Measurements from ENCODE around the gene SLC22A15. TPM values are rescaled to one million over a fixed set of nuclear protein-coding genes. Genes with fewer than 3 reads are reported as not detected.

Gene SLC22A15
- total RNA-seq, 3 donors from 2014 or later (not counting 1 experiment from before 2014, with no cell fraction given), result 6.0 to 9.2 (median 6.3) TPM

GRCh38 chr1:115973154-115973553 lies 3.2 kb upstream of the SLC22A15 start:
- ATAC-seq (no peak), DNase-seq (no peak)
- H3K27me3 Mint-ChIP-seq (ENCODE audit: low read depth in 2 of 2), result peaks cover 8 to 10% of the 10 kb centered on the region in 2 donors
- Histone ChIP-seq H3K27me3 (ENCODE audit: control insufficient read depth, insufficient read depth, low read length) (no peaks in the 10 kb centered on the region), H3K4me1 (ENCODE audit: control insufficient read depth, insufficient read depth, low read length) (peaks cover 13% of the 10 kb centered on the region), H3K27ac (ENCODE audit: low read length) (no peak overlapping the region), H3K4me3 (ENCODE audit: low read length) (no peak overlapping the region), H3K9me3 (ENCODE audit: control insufficient read depth, insufficient read depth, low read length) (no peaks in the 10 kb centered on the region), H3K36me3 (ENCODE audit: control insufficient read depth, insufficient read depth, low read length) (no peaks in the 10 kb centered on the region)
- peaks cover 19 to 22% of the 10 kb centered on the region in 2 donors for H3K4me1 Mint-ChIP-seq
- H3K36me3 Mint-ChIP-seq, result no peaks in the 10 kb centered on the region
- no peak overlapping the region for H3K4me3 Mint-ChIP-seq
- no peak for TF ChIP-seq CTCF (IDR thresholded peaks at IDR 0.05)
- no peak overlapping the region for H3K27ac Mint-ChIP-seq
- H3K9me3 Mint-ChIP-seq, result no peaks in the 10 kb centered on the region
- no CpG with 5 or more reads among the region's 1 CpG for WGBS (ENCODE audit: insufficient coverage)
- intact Hi-C loops (cut with micrococcal nuclease), result no loop called here

GRCh38 chr1:115975569-115976061 lies 698 bp upstream of the SLC22A15 start:
- peaks cover 26 to 29% of the 10 kb centered on the region in 2 donors for H3K4me1 Mint-ChIP-seq
- intact Hi-C loops (cut with micrococcal nuclease), result no loop called here
- H3K27me3 Mint-ChIP-seq (ENCODE audit: low read depth in 2 of 2), result no peaks in the 10 kb centered on the region
- no peak for TF ChIP-seq CTCF (IDR thresholded peaks at IDR 0.05)
- ATAC-seq (no peak), DNase-seq (no peak)
- Histone ChIP-seq H3K36me3 (ENCODE audit: control insufficient read depth, insufficient read depth, low read length) (no peaks in the 10 kb centered on the region), H3K27ac (ENCODE audit: low read length) (peak overlapping the region; percentile 26), H3K27me3 (ENCODE audit: control insufficient read depth, insufficient read depth, low read length) (no peaks in the 10 kb centered on the region), H3K4me3 (ENCODE audit: low read length) (peak overlapping the region; percentile 38), H3K9me3 (ENCODE audit: control insufficient read depth, insufficient read depth, low read length) (no peaks in the 10 kb centered on the region), H3K4me1 (ENCODE audit: control insufficient read depth, insufficient read depth, low read length) (peaks cover 13% of the 10 kb centered on the region)
- no peaks in the 10 kb centered on the region for H3K36me3 Mint-ChIP-seq
- H3K9me3 Mint-ChIP-seq, result no peaks in the 10 kb centered on the region
- peak overlapping the region; percentile 97 for H3K4me3 Mint-ChIP-seq
- peak overlapping the region; percentile 77 to 89 for H3K27ac Mint-ChIP-seq
- 36% methylated on average over 11 of the region's 11 CpGs for WGBS (ENCODE audit: insufficient coverage)

- intact Hi-C loops (cut with micrococcal nuclease), result no loop called here
- no peaks in the 10 kb centered on the region for H3K27me3 Mint-ChIP-seq (ENCODE audit: low read depth in 2 of 2)
- DNase-seq (no peak), ATAC-seq (no peak)
- no peaks in the 10 kb centered on the region for H3K9me3 Mint-ChIP-seq
- Histone ChIP-seq H3K9me3 (ENCODE audit: control insufficient read depth, insufficient read depth, low read length) (no peaks in the 10 kb centered on the region), H3K4me1 (ENCODE audit: control insufficient read depth, insufficient read depth, low read length) (peaks cover 18% of the 10 kb centered on the region), H3K27me3 (ENCODE audit: control insufficient read depth, insufficient read depth, low read length) (no peaks in the 10 kb centered on the region), H3K36me3 (ENCODE audit: control insufficient read depth, insufficient read depth, low read length) (no peaks in the 10 kb centered on the region), H3K27ac (ENCODE audit: low read length) (peak overlapping the region; percentile 18), H3K4me3 (ENCODE audit: low read length) (peak overlapping the region; percentile 38)
- 54% methylated on average over 15 of the region's 15 CpGs for WGBS (ENCODE audit: insufficient coverage)
- peak overlapping the region; percentile 75 to 89 for H3K27ac Mint-ChIP-seq
- H3K36me3 Mint-ChIP-seq, result no peaks in the 10 kb centered on the region
- H3K4me1 Mint-ChIP-seq, result peaks cover 29 to 35% of the 10 kb centered on the region in 2 donors
- TF ChIP-seq CTCF (IDR thresholded peaks at IDR 0.05), result no peak
- peak overlapping the region; percentile 94 for H3K4me3 Mint-ChIP-seq
Measured at GRCh38 chr1:115976921-115977498, 697 bp downstream of the SLC22A15 start.
